Panc1 (cell line): ENCODE data around the gene ASXL3. TPM values are rescaled to one million over a fixed set of nuclear protein-coding genes. Genes with fewer than 3 reads are reported as not detected.

Source experiments
- ATAC-seq: fragments of 200-7000 bp; cut with Tn5 transposase; 2 replicates; pipeline ENCODE4 v1.9.1; 2020; ENCODE audit warnings: mild to moderate bottlenecking, moderate library complexity
- BruUV-seq: library from RNA; stranded (reverse); fragments of 400-500 nt; replicated peaks from 2 replicates; lab custom pipeline; 2021; lab: Mats Ljungman, UMichigan
- CTCF ChIA-PET: fragments of 300-600 bp; sonication (Branson Sonifier 250); formaldehyde crosslinking; loops from one replicate; lab custom pipeline; 2022; ENCODE audit warnings: antibody characterized with exemption; lab: Charles Lee
- POLR2A ChIA-PET: fragments of 300-600 bp; sonication (Branson Sonifier 250); formaldehyde crosslinking; loops from one replicate; lab custom pipeline; 2022; ENCODE audit warnings: antibody characterized with exemption; lab: Charles Lee
- DNase-seq: peaks from one replicate; pipeline ENCODE4 v3.0.0-alpha.2; 2010; ENCODE audit warnings: low read depth, low spot score
- H3K27ac ChIP-seq: 2 replicates; pipeline ENCODE4 v1.5.1; 2011; ENCODE audit warnings: mild to moderate bottlenecking, low read length, inconsistent platforms
- H3K27me3 ChIP-seq: fragments of 200-500 bp; sonication (Bioruptor generic); 2 replicates; pipeline ENCODE4 v1.6.0; 2014; ENCODE audit warnings: low read length, inconsistent platforms; ENCODE audit not compliant: control insufficient read depth, insufficient read depth
- H3K36me3 ChIP-seq: fragments of 200-500 bp; sonication (Bioruptor generic); 2 replicates; pipeline ENCODE4 v1.5.1; 2014; ENCODE audit warnings: inconsistent platforms, mild to moderate bottlenecking, low read length, moderate library complexity; ENCODE audit not compliant: control insufficient read depth, insufficient read depth
- H3K4me1 ChIP-seq: 2 replicates; pipeline ENCODE4 v1.5.1; 2011; ENCODE audit warnings: inconsistent platforms, mild to moderate bottlenecking, low read length, moderate library complexity; ENCODE audit not compliant: control insufficient read depth, insufficient read depth
- H3K4me3 ChIP-seq, 2 experiments: 2 replicates each; pipeline ENCODE4 v1.5.1; 2011 to 2012; ENCODE audit warnings: low read depth in 2 of 2, low read length in 2 of 2, mild to moderate bottlenecking in 2 of 2, inconsistent platforms in 1 of 2, moderate library complexity in 1 of 2
- H3K9me3 ChIP-seq: fragments of 200-500 bp; sonication (Bioruptor generic); 2 replicates; pipeline ENCODE4 v1.5.1; 2014; ENCODE audit warnings: low read depth, mild to moderate bottlenecking, inconsistent platforms, low read length, moderate library complexity; ENCODE audit not compliant: control insufficient read depth, insufficient read depth
- POLR2AphosphoS5 ChIP-seq: IDR thresholded peaks from 2 replicates; pipeline ENCODE4 v1.6.1; 2012; ENCODE audit warnings: mild to moderate bottlenecking, low read depth, low read length, moderate library complexity
- SIN3A ChIP-seq: IDR thresholded peaks from 2 replicates; pipeline ENCODE4 v1.6.1; 2012; ENCODE audit warnings: low read depth, mild to moderate bottlenecking, low read length, moderate library complexity, borderline replicate concordance; ENCODE audit not compliant: insufficient read depth
- TCF7L2 ChIP-seq: IDR thresholded peaks from 2 replicates; pipeline ENCODE4 v1.6.1; 2011; ENCODE audit warnings: mild to moderate bottlenecking, low read depth, low read length, inconsistent platforms
- in situ Hi-C: cut with HindIII; loops from 2 replicates; pipeline ENCODE4 v1.10.0; 2016; ENCODE audit warnings: low sequenced_read_pairs, low pct_unique_long_range_greater_than_20kb
- intact Hi-C: fragments of 100-400 bp; cut with micrococcal nuclease; formaldehyde crosslinking; loops from one replicate; pipeline ENCODE4 v1.10.0; 2022; ENCODE audit not compliant: unreplicated experiment
- total RNA-seq: library from RNA; stranded (reverse); gene quantifications from one replicate; pipeline ENCODE4 v1.2.1, GENCODE V29; 2021; ENCODE audit not compliant: unreplicated experiment
- TF ChIP-seq, protein P1 (sequence below): fragments of 450-650 bp; IDR thresholded peaks from 2 replicates; pipeline ENCODE4 v1.5.1; 2017; ENCODE audit warnings: mild to moderate bottlenecking
- TF ChIP-seq, protein P2 (sequence below), 2 experiments: IDR thresholded peaks; 2 replicates each; pipeline ENCODE4 v1.6.1; 2011 to 2012; ENCODE audit warnings: low read depth in 2 of 2, control low read depth in 1 of 2, low read length in 1 of 2, mild to moderate bottlenecking in 1 of 2, moderate library complexity in 1 of 2; ENCODE audit not compliant: insufficient read depth in 1 of 2

The ASXL3 gene
- total RNA-seq, 1 experiment from 2014 or later, result 0.74 TPM

DNA sequence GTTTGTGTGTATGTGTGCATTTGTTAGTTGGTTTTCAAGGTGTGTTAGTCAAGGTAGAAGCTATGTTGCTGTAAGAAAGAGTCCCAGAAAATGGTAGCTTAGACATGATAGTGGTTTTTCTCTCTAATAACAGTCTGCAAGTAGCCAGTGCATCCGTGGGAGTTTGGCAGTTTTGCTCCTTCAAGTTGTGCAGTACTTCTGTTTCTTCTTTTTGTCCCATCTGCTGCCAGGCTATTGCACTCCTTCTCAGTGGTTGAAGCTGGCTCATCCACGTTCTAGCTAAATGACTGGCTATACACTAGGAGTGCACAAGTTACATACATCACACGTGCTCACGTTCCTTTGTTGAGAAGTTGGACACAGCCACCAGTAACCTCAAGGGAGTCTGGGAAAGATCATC lies 134.7 kb downstream of the ASXL3 start:
- DNase-seq, result no peak
- no peak for TF ChIP-seq SIN3A
- TF ChIP-seq TCF7L2, result no peak
- TF ChIP-seq, protein P1, sequence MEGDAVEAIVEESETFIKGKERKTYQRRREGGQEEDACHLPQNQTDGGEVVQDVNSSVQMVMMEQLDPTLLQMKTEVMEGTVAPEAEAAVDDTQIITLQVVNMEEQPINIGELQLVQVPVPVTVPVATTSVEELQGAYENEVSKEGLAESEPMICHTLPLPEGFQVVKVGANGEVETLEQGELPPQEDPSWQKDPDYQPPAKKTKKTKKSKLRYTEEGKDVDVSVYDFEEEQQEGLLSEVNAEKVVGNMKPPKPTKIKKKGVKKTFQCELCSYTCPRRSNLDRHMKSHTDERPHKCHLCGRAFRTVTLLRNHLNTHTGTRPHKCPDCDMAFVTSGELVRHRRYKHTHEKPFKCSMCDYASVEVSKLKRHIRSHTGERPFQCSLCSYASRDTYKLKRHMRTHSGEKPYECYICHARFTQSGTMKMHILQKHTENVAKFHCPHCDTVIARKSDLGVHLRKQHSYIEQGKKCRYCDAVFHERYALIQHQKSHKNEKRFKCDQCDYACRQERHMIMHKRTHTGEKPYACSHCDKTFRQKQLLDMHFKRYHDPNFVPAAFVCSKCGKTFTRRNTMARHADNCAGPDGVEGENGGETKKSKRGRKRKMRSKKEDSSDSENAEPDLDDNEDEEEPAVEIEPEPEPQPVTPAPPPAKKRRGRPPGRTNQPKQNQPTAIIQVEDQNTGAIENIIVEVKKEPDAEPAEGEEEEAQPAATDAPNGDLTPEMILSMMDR, result no peak
- TF ChIP-seq, protein P2, sequence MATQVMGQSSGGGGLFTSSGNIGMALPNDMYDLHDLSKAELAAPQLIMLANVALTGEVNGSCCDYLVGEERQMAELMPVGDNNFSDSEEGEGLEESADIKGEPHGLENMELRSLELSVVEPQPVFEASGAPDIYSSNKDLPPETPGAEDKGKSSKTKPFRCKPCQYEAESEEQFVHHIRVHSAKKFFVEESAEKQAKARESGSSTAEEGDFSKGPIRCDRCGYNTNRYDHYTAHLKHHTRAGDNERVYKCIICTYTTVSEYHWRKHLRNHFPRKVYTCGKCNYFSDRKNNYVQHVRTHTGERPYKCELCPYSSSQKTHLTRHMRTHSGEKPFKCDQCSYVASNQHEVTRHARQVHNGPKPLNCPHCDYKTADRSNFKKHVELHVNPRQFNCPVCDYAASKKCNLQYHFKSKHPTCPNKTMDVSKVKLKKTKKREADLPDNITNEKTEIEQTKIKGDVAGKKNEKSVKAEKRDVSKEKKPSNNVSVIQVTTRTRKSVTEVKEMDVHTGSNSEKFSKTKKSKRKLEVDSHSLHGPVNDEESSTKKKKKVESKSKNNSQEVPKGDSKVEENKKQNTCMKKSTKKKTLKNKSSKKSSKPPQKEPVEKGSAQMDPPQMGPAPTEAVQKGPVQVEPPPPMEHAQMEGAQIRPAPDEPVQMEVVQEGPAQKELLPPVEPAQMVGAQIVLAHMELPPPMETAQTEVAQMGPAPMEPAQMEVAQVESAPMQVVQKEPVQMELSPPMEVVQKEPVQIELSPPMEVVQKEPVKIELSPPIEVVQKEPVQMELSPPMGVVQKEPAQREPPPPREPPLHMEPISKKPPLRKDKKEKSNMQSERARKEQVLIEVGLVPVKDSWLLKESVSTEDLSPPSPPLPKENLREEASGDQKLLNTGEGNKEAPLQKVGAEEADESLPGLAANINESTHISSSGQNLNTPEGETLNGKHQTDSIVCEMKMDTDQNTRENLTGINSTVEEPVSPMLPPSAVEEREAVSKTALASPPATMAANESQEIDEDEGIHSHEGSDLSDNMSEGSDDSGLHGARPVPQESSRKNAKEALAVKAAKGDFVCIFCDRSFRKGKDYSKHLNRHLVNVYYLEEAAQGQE (IDR thresholded peaks at IDR 0.05; ENCODE audit: insufficient read depth in 1 of 2, low read depth in 2 of 2, low read length in 1 of 2), result no peak
- no peak for TF ChIP-seq POLR2AphosphoS5
- Histone ChIP-seq H3K4me3 (no peak overlapping the region), H3K4me1 (no peaks in the 10 kb centered on the region), H3K9me3 (no peaks in the 10 kb centered on the region), H3K27ac (no peak overlapping the region), H3K36me3 (no peaks in the 10 kb centered on the region), H3K27me3 (no peaks in the 10 kb centered on the region)
- POLR2A ChIA-PET, result no interaction called here
- intact Hi-C loops, result no loop called here
- in situ Hi-C loops, result no loop called here
- CTCF ChIA-PET, result no interaction called here
- BruUV-seq, result no TSS peak
- no peak for ATAC-seq

DNA sequence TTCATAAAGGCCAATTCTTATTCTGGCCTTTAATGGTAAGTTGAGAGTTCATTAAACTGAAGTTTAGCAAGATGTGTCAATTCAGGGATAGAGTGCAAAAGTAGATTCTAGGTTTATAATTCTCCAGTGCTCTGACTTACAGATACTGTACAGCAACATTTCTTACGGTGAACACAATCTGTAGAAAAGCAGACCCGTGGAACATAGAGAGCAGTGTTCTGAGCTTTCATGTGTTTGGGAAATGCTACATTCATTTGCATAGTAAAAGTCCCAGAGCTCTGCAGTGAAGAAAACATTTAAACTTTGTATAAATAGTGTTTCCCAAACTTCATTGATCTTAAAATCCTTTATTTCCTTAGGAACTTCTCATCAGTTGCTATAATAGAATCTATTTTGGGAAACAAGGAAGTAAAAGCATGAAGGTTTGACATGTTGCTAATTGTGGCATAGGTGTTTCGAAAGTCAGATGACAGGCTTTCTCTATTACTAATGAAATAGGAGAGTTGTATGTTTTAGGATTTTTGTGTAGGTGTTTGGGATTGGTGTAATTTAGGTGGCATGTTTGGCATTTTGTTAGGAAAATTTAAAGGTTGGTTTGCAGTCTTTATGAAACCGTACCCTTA lies 138.2 kb downstream of the ASXL3 start:
- ATAC-seq (no peak), DNase-seq (no peak)
- Histone ChIP-seq H3K27ac (no peak overlapping the region), H3K4me3 (no peak overlapping the region), H3K4me1 (no peaks in the 10 kb centered on the region), H3K9me3 (no peaks in the 10 kb centered on the region), H3K36me3 (no peaks in the 10 kb centered on the region), H3K27me3 (no peaks in the 10 kb centered on the region)
- POLR2A ChIA-PET, result no interaction called here
- intact Hi-C loops (no loop called here), in situ Hi-C loops (no loop called here)
- TF ChIP-seq SIN3A (no peak), TCF7L2 (no peak), POLR2AphosphoS5 (no peak)
- TF ChIP-seq, protein P2 (IDR thresholded peaks at IDR 0.05; ENCODE audit: insufficient read depth in 1 of 2, low read depth in 2 of 2, low read length in 1 of 2), result no peak
- TF ChIP-seq, protein P1, result no peak
- no TSS peak for BruUV-seq
- CTCF ChIA-PET, result no interaction called here
